ENCODE results near the gene FRAS1. TPM values are rescaled to one million over a fixed set of nuclear protein-coding genes. Genes with fewer than 3 reads are reported as not detected.

Gene FRAS1
- polyA plus RNA-seq, 2 of the 4 experiments (the other 2 are of a cell fraction), result 2.3 to 5.8 TPM

- H3K4me2 ChIP-seq, result no peak overlapping the region
- H3K4me3 ChIP-seq, result no peak overlapping the region
- POLR2A ChIA-PET, result no interaction called here
- no peak for DNase-seq (ENCODE audit: low read depth in 1 of 2, low spot score in 1 of 2)
- no peak for ATAC-seq
- H3K27ac ChIP-seq, result no peak overlapping the region
- no peaks in the 10 kb centered on the region for H3K9me3 ChIP-seq
- WGBS (ENCODE audit: missing lambda C conversion rate), result 43% methylated on average over 1 of the region's 5 CpGs
- no peak for TF ChIP-seq ZC3H11A (IDR thresholded peaks at IDR 0.05)
- no peak for TF ChIP-seq MYC (IDR thresholded peaks at IDR 0.05; ENCODE audit: borderline replicate concordance, low read length)
- H3K4me1 ChIP-seq, result no peaks in the 10 kb centered on the region
- CTCF ChIA-PET, result no interaction called here
- no peak for FAIRE-seq
Observed at GRCh38 chr4:78286281-78286680, 229.2 kb downstream of the FRAS1 start.

- ChIA-PET POLR2A (no interaction called here), CTCF (interaction anchor here (0.6 to 0.7 kb wide), 2 partner anchors 20 to 38 kb away, joined by 4 to 6 read pairs; no protein-coding TSS in a partner anchor)
- no peak for DNase-seq (ENCODE audit: low read depth in 1 of 2, low spot score in 1 of 2)
- Histone ChIP-seq H3K4me2 (no peak overlapping the region), H3K4me1 (peaks cover 5% of the 10 kb centered on the region), H3K4me3 (no peak overlapping the region), H3K27ac (no peak overlapping the region), H3K9me3 (no peaks in the 10 kb centered on the region)
- no peak for ATAC-seq
- FAIRE-seq, result no peak
- TF ChIP-seq HMGXB4 (CRISPR knock-in tag; IDR thresholded peaks at IDR 0.05; ENCODE audit: borderline replicate concordance) (no peak), FOXS1 (CRISPR knock-in tag; IDR thresholded peaks at IDR 0.05) (no peak), CTCF (IDR thresholded peaks at IDR 0.05) (no peak), ZNF302 (CRISPR knock-in tag; IDR thresholded peaks at IDR 0.05) (no peak), FOSB (CRISPR knock-in tag; IDR thresholded peaks at IDR 0.05) (no peak), TP53 (CRISPR knock-in tag; IDR thresholded peaks at IDR 0.05) (no peak), PHF8 (IDR thresholded peaks at IDR 0.05; ENCODE audit: borderline replicate concordance, low read depth) (no peak), KDM1A (IDR thresholded peaks at IDR 0.05; ENCODE audit: low read depth) (no peak), ZSCAN20 (CRISPR knock-in tag; IDR thresholded peaks at IDR 0.05) (no peak), CHD2 (IDR thresholded peaks at IDR 0.05; ENCODE audit: low read length, partially characterized antibody) (no peak), HOXA7 (CRISPR knock-in tag; IDR thresholded peaks at IDR 0.05) (no peak)
- WGBS (ENCODE audit: missing lambda C conversion rate), result 64% methylated on average over 2 of the region's 2 CpGs
Observed at GRCh38 chr4:78288327-78288726, 231.2 kb downstream of the FRAS1 start.

GRCh38 chr4:78291277-78291676 is 234.2 kb downstream of the FRAS1 start:
- Histone ChIP-seq H3K9me3 (no peaks in the 10 kb centered on the region), H3K27ac (no peak overlapping the region), H3K4me3 (no peak overlapping the region), H3K4me2 (no peak overlapping the region), H3K4me1 (peaks cover 17% of the 10 kb centered on the region)
- no peak for DNase-seq (ENCODE audit: low read depth in 1 of 2, low spot score in 1 of 2)
- TF ChIP-seq HEYL (CRISPR knock-in tag; IDR thresholded peaks at IDR 0.05), result no peak
- no peak for TF ChIP-seq CTCF (IDR thresholded peaks at IDR 0.05)
- TF ChIP-seq EHF (CRISPR knock-in tag; IDR thresholded peaks at IDR 0.05), result no peak
- no peak for TF ChIP-seq CEBPB (IDR thresholded peaks at IDR 0.05)
- TF ChIP-seq HOXB5 (CRISPR knock-in tag; IDR thresholded peaks at IDR 0.05), result no peak
- TF ChIP-seq MAX (IDR thresholded peaks at IDR 0.05), result no peak
- TF ChIP-seq ZNF302 (CRISPR knock-in tag; IDR thresholded peaks at IDR 0.05), result no peak
- no peak for TF ChIP-seq HMGXB4 (CRISPR knock-in tag; IDR thresholded peaks at IDR 0.05; ENCODE audit: borderline replicate concordance)
- TF ChIP-seq CHD4 (IDR thresholded peaks at IDR 0.05; ENCODE audit: borderline replicate concordance), result no peak
- no peak for TF ChIP-seq ZC3H11A (IDR thresholded peaks at IDR 0.05)
- FAIRE-seq, result no peak
- ATAC-seq, result no peak
- CTCF ChIA-PET, result interaction anchor here (0.7 kb wide), 1 partner anchor 192 kb away, joined by 3 read pairs; no protein-coding TSS in a partner anchor
- 88% methylated on average over 3 of the region's 3 CpGs for WGBS (ENCODE audit: missing lambda C conversion rate)
- POLR2A ChIA-PET, result no interaction called here
